GM19351 (cell line): Measurements from ENCODE around the gene HLA-DRA.

Experiments used
- ATAC-seq: cut with Tn5 transposase; IDR thresholded peaks from one replicate; pipeline ENCODE4 v1.9.1; 2021; ENCODE audit warnings: mild to moderate bottlenecking, moderate library complexity; ENCODE audit not compliant: unreplicated experiment

The HLA-DRA gene

GRCh38 chr6:32439602-32440214 lies at the start of gene HLA-DRA:
HLA-DRA (plus strand) TSS chr6:32439887; CDS start chr6:32439951, 64 bp downstream.
- peak; percentile 68 for ATAC-seq

GRCh38 chr6:32391505-32391904 lies 48.2 kb upstream of the HLA-DRA start:
- no peak for ATAC-seq

GRCh38 chr6:32393665-32394420 lies 45.8 kb upstream of the HLA-DRA start:
- no peak for ATAC-seq

GRCh38 chr6:32396028-32396427 lies 43.7 kb upstream of the HLA-DRA start:
- ATAC-seq = no peak

- peak; percentile 82 for ATAC-seq
Observed at GRCh38 chr6:32397252-32397920, 42.3 kb upstream of the HLA-DRA start.

- no peak for ATAC-seq
Observed at GRCh38 chr6:32401284-32401963, 38.3 kb upstream of the HLA-DRA start.

GRCh38 chr6:32402812-32403211 lies 36.9 kb upstream of the HLA-DRA start:
- ATAC-seq = no peak

GRCh38 chr6:32405656-32406055 lies 34.0 kb upstream of the HLA-DRA start:
- ATAC-seq = no peak

- no peak for ATAC-seq
Observed at GRCh38 chr6:32406197-32406596, 33.5 kb upstream of the HLA-DRA start.

GRCh38 chr6:32406857-32407256 lies 32.8 kb upstream of the HLA-DRA start, which contains the start of gene BTNL2:
BTNL2 (minus strand) TSS chr6:32407181; CDS start chr6:32407123, 58 bp downstream.
- no peak for ATAC-seq

GRCh38 chr6:32410906-32411305 lies 28.8 kb upstream of the HLA-DRA start:
- no peak for ATAC-seq

- ATAC-seq = no peak
Observed at GRCh38 chr6:32411566-32412327, 27.9 kb upstream of the HLA-DRA start.

- ATAC-seq = no peak
Observed at GRCh38 chr6:32413427-32414047, 26.1 kb upstream of the HLA-DRA start.

- ATAC-seq = no peak
Observed at GRCh38 chr6:32415521-32416019, 24.1 kb upstream of the HLA-DRA start.

- no peak for ATAC-seq
Observed at GRCh38 chr6:32416036-32416435, 23.7 kb upstream of the HLA-DRA start.

- ATAC-seq = no peak
Observed at GRCh38 chr6:32424589-32425300, 14.9 kb upstream of the HLA-DRA start.

- ATAC-seq = no peak
Observed at GRCh38 chr6:32426338-32426737, 13.3 kb upstream of the HLA-DRA start.

- no peak for ATAC-seq
Observed at GRCh38 chr6:32427218-32427617, 12.5 kb upstream of the HLA-DRA start.

- no peak for ATAC-seq
Observed at GRCh38 chr6:32427934-32428474, 11.7 kb upstream of the HLA-DRA start.
